ENCODE data around the gene WDR90.
A peak's percentile ranks its signal among the peaks of the same experiment; 100 is the strongest.

The WDR90 gene

GRCh38 chr16:629833-630248 lies 19.3 kb upstream of the WDR90 start:
- Histone ChIP-seq H3K9me3 (ENCODE audit: control insufficient read depth, insufficient read depth, low read depth, low read length) (no peaks in the 10 kb centered on the region), H3K27ac (ENCODE audit: extremely low read depth, low read depth, low read length) (peak overlapping the region; percentile 24; the same call in 1 of the 2 replicates), H3K4me3 (ENCODE audit: low read depth, low read length) (no peak overlapping the region), H3K36me3 (ENCODE audit: control insufficient read depth in 2 of 2, insufficient read depth in 1 of 2, low read length in 2 of 2) (peaks cover 0 to 20% of the 10 kb centered on the region in 2 experiments; a peak in 1 of 3 replicates), H3K4me1 (ENCODE audit: control insufficient read depth, insufficient read depth, low read length) (peaks cover 2% of the 10 kb centered on the region; the same call in 1 of the 2 replicates)
- ChIA-PET CTCF (no interaction called here), POLR2A (interaction anchor here (0.6 kb wide), 1 partner anchor 109 kb away, joined by 4 read pairs; no protein-coding TSS in a partner anchor)
- TF ChIP-seq BCL11A (tag by site-specific recombination; IDR thresholded peaks at IDR 0.05; ENCODE audit: low read depth) (0 out of 2 replicates have a peak, but pooled peaks have one; percentile 8), ZNF354C (tag by site-specific recombination; IDR thresholded peaks at IDR 0.05; ENCODE audit: borderline replicate concordance, low read depth) (no peak), ZNF677 (tag by site-specific recombination; IDR thresholded peaks at IDR 0.05) (no peak), GLIS2 (tag by site-specific recombination; IDR thresholded peaks at IDR 0.05) (0 out of 2 replicates have a peak, but pooled peaks have one; percentile 27), KLF1 (tag by site-specific recombination; IDR thresholded peaks at IDR 0.05) (0 out of 2 replicates have a peak, but pooled peaks have one; percentile 11), ZBTB8A (tag by site-specific recombination; IDR thresholded peaks at IDR 0.05) (0 out of 2 replicates have a peak, but pooled peaks have one; percentile 31), ZNF394 (tag by site-specific recombination; IDR thresholded peaks at IDR 0.05; ENCODE audit: borderline replicate concordance) (no peak)

GRCh38 chr16:630249-630814 lies 18.8 kb upstream of the WDR90 start:
- CTCF ChIA-PET = no interaction called here
- Histone ChIP-seq H3K4me3 (ENCODE audit: low read depth, low read length) (no peak overlapping the region), H3K27ac (ENCODE audit: extremely low read depth, low read depth, low read length) (peak overlapping the region; percentile 24; the same call in 1 of the 2 replicates), H3K36me3 (ENCODE audit: control insufficient read depth in 2 of 2, insufficient read depth in 1 of 2, low read length in 2 of 2) (peaks cover 0 to 20% of the 10 kb centered on the region in 2 experiments; a peak in 1 of 3 replicates), H3K9me3 (ENCODE audit: control insufficient read depth, insufficient read depth, low read depth, low read length) (no peaks in the 10 kb centered on the region), H3K4me1 (ENCODE audit: control insufficient read depth, insufficient read depth, low read length) (peaks cover 2% of the 10 kb centered on the region; the same call in 1 of the 2 replicates)
- POLR2A ChIA-PET = interaction anchor here (0.6 kb wide), 1 partner anchor 108 kb away, joined by 4 read pairs; no protein-coding TSS in a partner anchor
- TF ChIP-seq EGR2 (tag by site-specific recombination; IDR thresholded peaks at IDR 0.05; ENCODE audit: low read depth) = peak; percentile 79
- TF ChIP-seq GLIS2 (tag by site-specific recombination; IDR thresholded peaks at IDR 0.05) = peak; percentile 7; the same call in 1 of the 2 replicates
- TF ChIP-seq ZBTB6 (tag by site-specific recombination; IDR thresholded peaks at IDR 0.05) = peak; percentile 34; the same call in 1 of the 2 replicates
- TF ChIP-seq ZNF623 (tag by site-specific recombination; IDR thresholded peaks at IDR 0.05) = peak; percentile 19; the same call in 1 of the 2 replicates
- no peak for TF ChIP-seq ZNF580 (tag by site-specific recombination; IDR thresholded peaks at IDR 0.05)
- peak; percentile 56 for TF ChIP-seq ZNF600 (tag by site-specific recombination; IDR thresholded peaks at IDR 0.05)
- TF ChIP-seq ZNF266 (tag by site-specific recombination; IDR thresholded peaks at IDR 0.05; ENCODE audit: low read depth) = no peak
- TF ChIP-seq AEBP2 (tag by site-specific recombination; IDR thresholded peaks at IDR 0.05; ENCODE audit: borderline replicate concordance) = no peak
- no peak for TF ChIP-seq PRDM10 (tag by site-specific recombination; IDR thresholded peaks at IDR 0.05)
- peak; percentile 82 for TF ChIP-seq ZFHX2 (tag by site-specific recombination; conservative IDR thresholded peaks at IDR 0.05)

Measured in HEK293 (cell line).